GM12878 (cell line): ENCODE results near the gene DLX6. TPM values are rescaled to one million over a fixed set of nuclear protein-coding genes. Genes with fewer than 3 reads are reported as not detected.

Experiments
- ATAC-seq: fragments of 200-7000 bp; cut with Tn5 transposase; 3 replicates; pipeline ENCODE4 v1.9.1; 2020; ENCODE audit warnings: mild to moderate bottlenecking, moderate library complexity
- BruUV-seq: library from RNA; stranded (reverse); fragments of 400-500 nt; replicated peaks from 2 replicates; lab custom pipeline; 2021; lab: Mats Ljungman, UMichigan
- CTCF ChIA-PET: fragments of 300-600 bp; sonication (Branson Sonifier 250); formaldehyde crosslinking; extraction: SDS; loops from one replicate; lab custom pipeline; 2021; ENCODE audit warnings: inconsistent platforms; lab: Yijun Ruan, JAX
- POLR2A ChIA-PET: fragments of 350-600 bp; formaldehyde crosslinking; extraction: SDS; loops from one replicate; lab custom pipeline; 2021; ENCODE audit warnings: inconsistent platforms; lab: Charles Lee
- RAD21 ChIA-PET: fragments of 300-600 bp; sonication (Branson Sonifier 250); formaldehyde crosslinking; loops from one replicate; lab custom pipeline; 2023; ENCODE audit warnings: antibody characterized with exemption; ENCODE audit not compliant: unreplicated experiment; lab: Charles Lee
- SMC1A ChIA-PET: fragments of 300-600 bp; sonication (Branson Sonifier 250); formaldehyde crosslinking; loops from one replicate; lab custom pipeline; 2023; ENCODE audit not compliant: unreplicated experiment, uncharacterized antibody; lab: Charles Lee
- DNase-seq: peaks from one replicate; pipeline ENCODE4 v3.0.0-alpha.2; 2011; ENCODE audit warnings: low read depth, low spot score
- FAIRE-seq: peaks from 3 replicates; lab custom pipeline; 2011; peaks lifted over from hg19 to GRCh38; lab: Jason Lieb, UNC
- H2AFZ ChIP-seq: 2 replicates; pipeline ENCODE4 v1.6.0; 2011; ENCODE audit warnings: low read depth, low read length, control low read depth; ENCODE audit not compliant: control insufficient read depth
- H3K27ac ChIP-seq: 2 replicates; pipeline ENCODE4 v1.5.1; 2011; ENCODE audit warnings: control low read depth; ENCODE audit not compliant: control insufficient read depth, insufficient read depth
- H3K27me3 ChIP-seq, 2 experiments: replicated peaks in 1 of 2; 2 replicates each; pipeline versions ENCODE4 v1.6.0 to v1.6.1; 2011; ENCODE audit warnings: low read length in 1 of 2; ENCODE audit not compliant: control insufficient read depth in 2 of 2, insufficient read depth in 2 of 2
- H3K36me3 ChIP-seq, 2 experiments: 2 replicates each; pipeline ENCODE4 v1.5.1; 2011; ENCODE audit warnings: low read length in 1 of 2; ENCODE audit not compliant: control insufficient read depth in 2 of 2, insufficient read depth in 2 of 2
- H3K4me1 ChIP-seq: 2 replicates; pipeline ENCODE4 v1.6.1; 2011; ENCODE audit warnings: mild to moderate bottlenecking, low read length, moderate library complexity, mixed read lengths; ENCODE audit not compliant: control insufficient read depth, insufficient read depth
- H3K4me2 ChIP-seq: 2 replicates; pipeline ENCODE4 v1.6.0; 2011; ENCODE audit warnings: control low read depth; ENCODE audit not compliant: control insufficient read depth, insufficient read depth
- H3K4me3 ChIP-seq: fragments of 200-600 bp; sonication (generic); 2 replicates; pipeline ENCODE4 v1.5.1; 2016
- H3K79me2 ChIP-seq: 2 replicates; pipeline ENCODE4 v1.6.0; 2011; ENCODE audit warnings: low read length; ENCODE audit not compliant: control insufficient read depth, insufficient read depth
- H3K9ac ChIP-seq: 2 replicates; pipeline ENCODE4 v1.8.0; 2011; ENCODE audit warnings: low read length, control low read depth, mixed read lengths; ENCODE audit not compliant: control insufficient read depth, insufficient read depth
- H3K9me3 ChIP-seq: replicated peaks from 3 replicates; pipeline ENCODE4 v1.5.1; 2011; ENCODE audit warnings: mild to moderate bottlenecking, low read length; ENCODE audit not compliant: control insufficient read depth, insufficient read depth
- H4K20me1 ChIP-seq: 2 replicates; pipeline ENCODE4 v1.6.0; 2011; ENCODE audit not compliant: control insufficient read depth, insufficient read depth
- BRCA1 ChIP-seq: IDR thresholded peaks from 2 replicates; pipeline ENCODE4 v1.6.1; 2011; ENCODE audit warnings: low read depth, low read length, improper control_type of control experiment
- CHD1 ChIP-seq: IDR thresholded peaks from 2 replicates; pipeline ENCODE4 v1.6.1; 2012; ENCODE audit warnings: low read depth, low read length, improper control_type of control experiment
- DPF2 ChIP-seq: fragments of 450-650 bp; IDR thresholded peaks from 2 replicates; pipeline ENCODE4 v1.6.1; 2017; ENCODE audit warnings: mild to moderate bottlenecking
- E4F1 ChIP-seq: fragments of 450-650 bp; IDR thresholded peaks from 2 replicates; pipeline ENCODE4 v1.6.1; 2018; ENCODE audit warnings: borderline replicate concordance, mild to moderate bottlenecking; ENCODE audit not compliant: partially characterized antibody
- EED ChIP-seq: sonication (generic); IDR thresholded peaks from 2 replicates; pipeline ENCODE4 v1.6.1; 2016; ENCODE audit warnings: antibody characterized with exemption, low read depth
- ETV6 ChIP-seq, 2 experiments: fragments of 450-650 bp in 1 of 2; IDR thresholded peaks in 1 of 2; conservative IDR thresholded peaks in 1 of 2; 2 replicates each; pipeline ENCODE4 v1.6.1; 2014; ENCODE audit warnings: antibody characterized with exemption in 1 of 2, borderline replicate concordance in 1 of 2, low read depth in 1 of 2, mild to moderate bottlenecking in 1 of 2, moderate library complexity in 1 of 2
- GABPA ChIP-seq: IDR thresholded peaks from 2 replicates; pipeline ENCODE4 v1.6.1; 2014; ENCODE audit warnings: antibody characterized with exemption, low read depth, mild to moderate bottlenecking, inconsistent platforms
- GATAD2B ChIP-seq: fragments of 450-650 bp; conservative IDR thresholded peaks from 2 replicates; pipeline ENCODE4 v1.6.1; 2017; ENCODE audit warnings: low read depth, mild to moderate bottlenecking, moderate library complexity
- MLLT1 ChIP-seq: fragments of 450-650 bp; IDR thresholded peaks from 2 replicates; pipeline ENCODE4 v1.6.1; 2016; ENCODE audit warnings: mild to moderate bottlenecking
- PAX5 ChIP-seq: IDR thresholded peaks from 2 replicates; pipeline ENCODE4 v1.6.1; 2011; ENCODE audit warnings: low read depth, low read length, borderline replicate concordance
- SRF ChIP-seq, 2 experiments: IDR thresholded peaks; 2 replicates each; pipeline ENCODE4 v1.6.1; 2011; ENCODE audit warnings: low read depth in 2 of 2, low read length in 2 of 2, mild to moderate bottlenecking in 1 of 2, moderate library complexity in 1 of 2
- STAT3 ChIP-seq: IDR thresholded peaks from 2 replicates; pipeline ENCODE4 v1.6.1; 2011; ENCODE audit warnings: low read depth, low read length, improper control_type of control experiment
- TARDBP ChIP-seq: IDR thresholded peaks from 2 replicates; pipeline ENCODE4 v1.6.1; 2016; ENCODE audit warnings: borderline replicate concordance
- WGBS: methylation state at CpG from one replicate; pipeline ENCODE4 v1.1.6; 2016; ENCODE audit warnings: low lambda C conversion rate; ENCODE audit not compliant: insufficient replicate concordance, insufficient coverage; ENCODE audit errors: missing lambda C conversion rate; 5-methylcytosine and 5-hydroxymethylcytosine counted together
- in situ Hi-C: fragments of 300-500 bp; cut with MboI; formaldehyde crosslinking; loops from 9 replicates; pipeline ENCODE4 v1.14.3; 2018; ENCODE audit warnings: mixed read lengths
- intact Hi-C: fragments of 100-400 bp; cut with micrococcal nuclease; formaldehyde crosslinking; loops from one replicate; pipeline ENCODE4 v1.14.2; 2022; ENCODE audit not compliant: unreplicated experiment
- polyA plus RNA-seq, 11 experiments: library from polyadenylated mRNA; depleted of rRNA in 4 of 11; unstranded in 6 of 11; stranded (reverse) in 5 of 11; fragments of >200 nt; fragmentation: Nextera tagmentation in 4 of 11; fragmentation: Illumina TruSeq in 1 of 11; extraction: Ambion mirVana in 4 of 11; extraction: Trizol in 1 of 11; gene quantifications; 1 replicate in 1 of 11; 2 replicates in 10 of 11; pipeline versions ENCODE4 v1.2.1 to v1.2.3, GENCODE V29; 2011 to 2016; ENCODE audit warnings: inconsistent platforms in 2 of 11, missing spikeins in 2 of 11, low read depth in 1 of 11
- total RNA-seq, 4 experiments: library from RNA; depleted of rRNA in 3 of 4; stranded (reverse); fragments of >200 nt in 3 of 4; fragmentation: Illumina TruSeq in 1 of 4; extraction: Trizol in 1 of 4; gene quantifications; 2 replicates each; pipeline versions ENCODE4 v1.2.1 to v1.2.3, GENCODE V29; 2013 to 2021

Gene DLX6
- total and polyA plus RNA-seq, 10 of the 15 experiments (the other 5 are each of a cell fraction or from before 2014, with no cell fraction given): not detected

- SMC1A ChIA-PET: interaction anchor here (0.8 kb wide), 1 partner anchor 89 kb away, joined by 3 read pairs; no protein-coding TSS in a partner anchor
- no peaks in the 10 kb centered on the region for H4K20me1 ChIP-seq
- no peaks in the 10 kb centered on the region for H3K4me1 ChIP-seq
- no peak overlapping the region for H3K27ac ChIP-seq
- H3K4me2 ChIP-seq: no peak overlapping the region
- no peak for TF ChIP-seq SRF (IDR thresholded peaks at IDR 0.05; ENCODE audit: low read depth in 2 of 2, low read length in 2 of 2)
- TF ChIP-seq, all 136 proteins: peak for 0
- Histone ChIP-seq H3K36me3 (no peaks in the 10 kb centered on the region), H3K4me3 (no peak overlapping the region), H3K9me3 (no peaks in the 10 kb centered on the region; the same call in 2 of the 3 replicates), H3K27me3 (peaks cover 28 to 32% of the 10 kb centered on the region in 2 experiments), H3K9ac (no peak overlapping the region), H3K79me2 (no peaks in the 10 kb centered on the region), H2AFZ (no peak overlapping the region)
- BruUV-seq: no TSS peak
- ChIA-PET RAD21 (no interaction called here), CTCF (interaction anchor here (1.2 kb wide), 1 partner anchor 10 kb away, joined by 3 read pairs; no protein-coding TSS in a partner anchor), POLR2A (no interaction called here)
- no peak for FAIRE-seq
- WGBS: 41% methylated on average over 17 of the region's 17 CpGs
- intact Hi-C loops: no loop called here
- ATAC-seq: no peak
- no peak for DNase-seq
- in situ Hi-C loops: loop anchor here (10.0 kb wide), 1 partner anchor 606 kb away; no protein-coding TSS in a partner anchor
Observed at GRCh38 chr7:97020601-97020995, 15.2 kb downstream of the DLX6 start.

- TF ChIP-seq E4F1 (no peak), ETV6 (conservative IDR thresholded peaks at IDR 0.05 in 1 of 2, IDR thresholded peaks at IDR 0.05 in 1 of 2; ENCODE audit: borderline replicate concordance in 1 of 2, low read depth in 1 of 2) (no peak), CHD1 (no peak), PAX5 (no peak), DPF2 (no peak), GATAD2B (no peak), MLLT1 (no peak), STAT3 (no peak), TARDBP (no peak), GABPA (no peak), BRCA1 (no peak), EED (no peak)
- peaks cover 32 to 34% of the 10 kb centered on the region in 2 experiments for H3K27me3 ChIP-seq
- H2AFZ ChIP-seq: no peak overlapping the region
- H3K36me3 ChIP-seq: no peaks in the 10 kb centered on the region
- intact Hi-C loops: no loop called here
- ChIA-PET SMC1A (no interaction called here), RAD21 (no interaction called here), CTCF (interaction anchor here (1.2 kb wide), 1 partner anchor 9 kb away, joined by 3 read pairs; no protein-coding TSS in a partner anchor), POLR2A (no interaction called here)
- H3K4me2 ChIP-seq: no peak overlapping the region
- 50% methylated on average over 46 of the region's 67 CpGs for WGBS
- BruUV-seq: no TSS peak
- ATAC-seq (no peak), DNase-seq (no peak), FAIRE-seq (no peak)
- no peak overlapping the region for H3K27ac ChIP-seq
- H3K4me1 ChIP-seq: no peaks in the 10 kb centered on the region
- no peaks in the 10 kb centered on the region; the same call in 2 of the 3 replicates for H3K9me3 ChIP-seq
- no peaks in the 10 kb centered on the region for H3K79me2 ChIP-seq
- no peak overlapping the region for H3K4me3 ChIP-seq
- in situ Hi-C loops: loop anchor here (10.0 kb wide), 1 partner anchor 606 kb away; no protein-coding TSS in a partner anchor
- H3K9ac ChIP-seq: no peak overlapping the region
- H4K20me1 ChIP-seq: no peaks in the 10 kb centered on the region
Observed at GRCh38 chr7:97020996-97021746, 15.8 kb downstream of the DLX6 start.
